AG10803 (cell line): ENCODE data around the gene ZNF628.

Source experiments
- DNase-seq: peaks from one replicate; pipeline ENCODE4 v3.0.0; 2010; ENCODE audit warnings: low read depth
- H3K4me3 ChIP-seq: 2 replicates; pipeline ENCODE4 v1.5.1; 2011; ENCODE audit warnings: mild to moderate bottlenecking, low read length, control low read depth
- TF ChIP-seq, protein P1 (sequence below): conservative IDR thresholded peaks from 2 replicates; pipeline ENCODE4 v1.5.1; 2011; ENCODE audit warnings: mild to moderate bottlenecking, low read length, control low read depth, inconsistent platforms

ZNF628 gene

DNA sequence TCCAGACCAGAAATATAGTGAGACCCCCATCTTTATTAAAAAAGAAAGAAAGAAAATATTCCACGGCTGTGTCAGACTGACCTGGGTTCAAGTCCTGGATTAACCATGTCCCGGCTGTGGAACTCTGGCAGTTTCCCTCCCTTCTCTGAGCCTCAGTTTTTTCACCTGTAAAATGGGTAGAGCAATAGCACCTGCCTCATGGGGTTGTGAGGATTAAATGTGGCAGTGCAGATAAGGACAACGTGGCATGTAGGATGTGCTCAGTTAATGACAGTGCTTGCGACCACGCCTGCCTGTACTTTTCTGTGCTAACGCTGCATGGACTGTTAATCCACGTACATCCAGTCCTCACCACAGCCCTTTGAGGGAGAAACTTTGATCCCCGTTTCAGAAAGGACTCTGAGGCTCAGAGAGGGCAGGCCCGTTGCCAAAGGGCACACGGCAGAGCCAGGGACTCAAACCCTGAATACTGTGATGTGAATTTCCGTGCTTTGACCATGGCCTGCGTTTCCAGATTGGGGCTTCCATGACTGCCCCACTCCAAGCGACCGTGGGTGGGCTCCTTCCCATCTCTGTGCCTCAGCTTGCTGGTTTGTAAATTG lies 44.4 kb downstream of the ZNF628 start:
- no peak for DNase-seq
- TF ChIP-seq, protein P1, sequence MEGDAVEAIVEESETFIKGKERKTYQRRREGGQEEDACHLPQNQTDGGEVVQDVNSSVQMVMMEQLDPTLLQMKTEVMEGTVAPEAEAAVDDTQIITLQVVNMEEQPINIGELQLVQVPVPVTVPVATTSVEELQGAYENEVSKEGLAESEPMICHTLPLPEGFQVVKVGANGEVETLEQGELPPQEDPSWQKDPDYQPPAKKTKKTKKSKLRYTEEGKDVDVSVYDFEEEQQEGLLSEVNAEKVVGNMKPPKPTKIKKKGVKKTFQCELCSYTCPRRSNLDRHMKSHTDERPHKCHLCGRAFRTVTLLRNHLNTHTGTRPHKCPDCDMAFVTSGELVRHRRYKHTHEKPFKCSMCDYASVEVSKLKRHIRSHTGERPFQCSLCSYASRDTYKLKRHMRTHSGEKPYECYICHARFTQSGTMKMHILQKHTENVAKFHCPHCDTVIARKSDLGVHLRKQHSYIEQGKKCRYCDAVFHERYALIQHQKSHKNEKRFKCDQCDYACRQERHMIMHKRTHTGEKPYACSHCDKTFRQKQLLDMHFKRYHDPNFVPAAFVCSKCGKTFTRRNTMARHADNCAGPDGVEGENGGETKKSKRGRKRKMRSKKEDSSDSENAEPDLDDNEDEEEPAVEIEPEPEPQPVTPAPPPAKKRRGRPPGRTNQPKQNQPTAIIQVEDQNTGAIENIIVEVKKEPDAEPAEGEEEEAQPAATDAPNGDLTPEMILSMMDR = no peak
- H3K4me3 ChIP-seq = no peak overlapping the region

DNA sequence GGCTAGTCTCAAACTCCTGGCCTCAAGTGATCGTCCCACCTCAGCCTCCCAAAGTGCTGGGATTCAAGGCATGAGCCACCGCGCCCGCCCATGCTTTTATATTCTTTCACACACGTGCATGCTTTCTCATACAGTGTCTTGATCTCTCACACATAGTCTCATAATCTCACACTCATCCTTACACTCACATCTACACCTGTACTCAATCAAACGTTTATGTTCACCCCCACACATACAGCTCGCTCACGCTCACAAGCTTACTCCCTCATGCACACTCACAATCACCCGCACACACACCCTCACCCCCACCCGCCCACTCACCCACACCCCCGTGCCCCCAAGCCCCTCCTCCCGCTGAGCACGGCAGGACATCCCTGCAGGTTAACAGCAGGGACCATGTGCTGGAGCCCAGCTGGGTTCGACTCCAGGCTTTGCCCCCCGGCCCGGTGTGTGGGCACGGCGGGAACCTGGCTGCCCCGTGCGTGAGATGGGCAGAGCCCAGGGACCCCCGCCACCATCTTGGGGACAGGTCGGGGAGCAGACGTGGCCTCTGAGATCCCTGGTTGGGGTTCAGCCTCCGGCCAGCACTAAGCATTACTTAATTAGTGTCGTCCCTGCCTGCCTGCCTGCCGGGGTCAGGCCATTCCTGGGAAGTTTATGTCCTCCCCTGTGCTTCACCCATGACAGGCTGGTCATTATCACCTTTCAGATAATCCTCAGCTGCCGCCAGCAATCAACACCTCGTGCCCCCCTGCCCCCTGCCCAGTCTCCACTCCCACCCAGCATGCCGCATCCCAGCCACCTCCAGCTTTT lies 49.1 kb downstream of the ZNF628 start:
- DNase-seq = no peak
- TF ChIP-seq, protein P1 = no peak
- H3K4me3 ChIP-seq = no peak overlapping the region

DNA sequence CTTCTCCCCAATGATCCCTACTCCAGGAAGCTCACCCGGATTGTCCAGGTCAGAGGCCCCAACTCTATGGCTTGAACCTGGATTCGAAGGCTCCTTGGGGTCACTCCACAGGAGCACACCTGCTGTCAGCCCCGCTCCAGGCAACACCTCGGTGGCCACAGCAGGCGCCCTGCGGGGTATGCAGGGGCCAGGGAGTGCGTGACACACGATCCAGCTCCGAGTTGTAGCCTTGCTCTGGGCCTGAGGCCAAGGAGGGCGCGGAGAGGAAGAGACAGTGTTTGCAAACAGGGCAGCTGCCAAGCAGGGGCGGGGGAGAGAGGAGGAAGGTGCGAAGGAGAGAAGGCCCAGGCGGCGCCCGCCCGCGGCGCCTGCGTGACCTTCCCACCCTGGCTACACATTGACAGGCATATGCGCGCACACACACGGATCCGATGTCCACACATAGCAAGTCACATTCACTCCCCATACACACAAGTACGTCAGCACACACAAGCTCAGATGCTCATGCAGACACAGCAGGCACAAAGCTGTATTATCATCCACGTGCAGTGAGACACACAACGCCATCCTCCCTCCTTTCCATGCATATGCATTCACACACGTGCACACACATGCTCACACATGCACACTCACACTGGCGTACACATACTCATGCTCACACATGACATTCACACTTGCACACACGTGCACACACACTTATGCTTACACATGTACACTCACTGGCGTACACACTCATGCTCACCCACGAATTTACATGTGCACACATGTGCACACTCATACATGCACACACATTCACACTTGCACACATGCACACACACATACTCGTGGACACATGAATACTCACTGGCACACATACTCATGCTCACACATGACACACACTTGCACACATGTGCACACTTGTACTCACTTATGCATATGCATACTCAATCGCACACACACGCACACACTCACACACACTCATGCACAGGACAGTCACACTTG lies 50.1 kb downstream of the ZNF628 start:
- no peak overlapping the region for H3K4me3 ChIP-seq
- TF ChIP-seq, protein P1 = no peak
- peak; percentile 49 for DNase-seq

DNA sequence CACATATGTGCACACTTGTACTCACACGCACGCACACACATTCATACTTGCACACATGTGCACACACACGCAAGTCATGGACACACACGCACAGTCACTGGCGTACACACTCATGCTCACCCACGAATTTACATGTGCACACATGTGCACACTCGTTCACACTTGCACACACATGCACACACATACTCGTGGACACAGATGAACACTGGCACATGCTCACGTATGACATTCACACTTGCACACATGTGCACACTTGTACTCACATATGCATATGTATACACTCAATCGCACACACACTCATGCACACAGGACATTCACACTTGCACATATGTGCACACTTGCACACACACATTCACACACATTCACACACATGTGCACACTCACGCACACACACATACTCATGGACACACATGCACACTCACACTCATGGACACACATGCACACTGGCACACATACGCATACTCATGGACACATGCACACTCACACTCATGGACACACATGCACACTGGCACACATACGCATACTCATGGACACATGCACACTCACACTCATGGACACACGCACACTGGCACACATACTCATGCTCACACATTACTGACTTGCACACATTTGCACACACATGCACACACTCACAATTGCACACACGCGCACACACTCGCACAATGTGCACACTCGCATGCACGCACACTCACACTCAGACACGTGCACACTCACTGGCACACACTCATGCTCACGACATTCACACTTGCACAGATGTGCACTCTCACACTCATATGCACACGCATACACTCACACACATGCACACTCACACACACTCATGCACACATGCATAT lies 51.0 kb downstream of the ZNF628 start:
- H3K4me3 ChIP-seq = no peak overlapping the region
- TF ChIP-seq, protein P1 = no peak
- no peak for DNase-seq

DNA sequence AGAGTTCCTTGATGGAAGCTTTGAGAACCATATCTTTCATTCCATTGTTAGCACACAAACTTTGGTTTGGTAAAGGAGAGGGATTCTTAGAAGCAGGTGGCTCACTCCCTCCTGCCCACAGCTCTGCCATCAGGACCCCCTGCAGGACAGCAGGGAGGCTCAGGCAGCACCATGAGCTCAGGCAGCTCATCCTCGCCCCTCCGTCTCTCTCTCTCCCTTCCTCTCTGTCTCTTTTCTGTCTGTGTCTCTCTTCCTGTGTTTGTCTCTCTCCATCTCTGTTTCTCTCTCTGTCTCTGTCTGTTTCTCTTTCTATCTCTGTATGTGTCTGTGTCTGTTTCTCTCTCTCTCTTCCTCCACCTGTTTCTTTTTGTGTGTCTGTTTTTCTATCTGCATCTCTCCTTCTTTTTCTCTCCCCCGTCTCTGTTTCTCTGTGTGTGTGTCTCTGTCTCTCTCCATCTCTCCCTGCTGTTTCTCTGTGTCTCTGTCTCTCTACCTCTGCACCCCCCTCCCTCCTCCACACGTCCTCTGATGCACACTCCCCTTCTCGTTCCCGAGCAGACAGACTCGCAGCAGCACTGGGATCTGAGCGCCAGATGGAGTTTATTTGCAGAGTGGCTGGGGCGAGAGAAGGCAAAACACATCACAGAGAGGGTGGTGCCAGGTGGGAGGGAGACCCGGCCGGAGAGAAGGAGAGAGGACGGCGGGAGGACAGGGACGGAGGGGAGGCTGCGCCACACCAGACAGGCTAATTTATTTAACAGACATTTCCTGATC lies 51.8 kb downstream of the ZNF628 start:
- no peak overlapping the region for H3K4me3 ChIP-seq
- TF ChIP-seq, protein P1 = peak; percentile 27; the same call in 1 of the 2 replicates
- peak; percentile 37 for DNase-seq

DNA sequence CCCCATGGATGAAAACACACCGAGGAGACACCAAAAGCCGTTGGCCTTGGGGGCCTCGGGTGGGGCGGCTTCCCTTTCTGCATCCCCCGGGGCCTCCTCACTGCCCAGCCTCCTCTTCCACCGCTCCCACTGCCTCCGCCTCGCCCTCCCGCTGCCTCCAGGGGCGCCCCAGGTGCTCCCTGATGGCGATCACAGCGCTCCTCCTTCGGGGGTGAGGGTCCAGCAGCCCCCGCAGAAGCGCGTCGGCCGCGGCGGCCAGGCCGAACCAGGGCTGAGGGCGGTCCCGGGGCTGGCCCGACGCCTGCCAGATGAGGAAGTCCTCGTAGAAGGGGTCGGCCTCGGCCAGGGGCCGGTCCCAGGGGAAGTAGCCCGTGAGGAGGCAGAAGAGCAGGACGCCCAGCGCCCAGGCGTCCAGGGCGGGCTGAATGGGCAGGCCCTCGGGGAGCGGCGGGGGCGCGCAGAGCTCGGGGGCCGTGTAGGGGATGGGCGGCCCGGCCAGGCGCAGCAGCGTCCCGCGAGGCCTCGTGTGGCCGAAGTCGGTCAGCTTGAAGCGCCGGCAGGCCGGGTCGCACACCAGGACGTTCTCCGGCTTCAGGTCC lies 53.3 kb downstream of the ZNF628 start:
- no peak overlapping the region for H3K4me3 ChIP-seq
- TF ChIP-seq, protein P1 = no peak
- no peak for DNase-seq
